Thoracic aorta (tissue), 2 donors: Measurements from ENCODE around the gene ST3GAL6. TPM values are rescaled to one million over a fixed set of nuclear protein-coding genes. Genes with fewer than 3 reads are reported as not detected.

ENCODE experiments used
- ATAC-seq: fragments of 150-250 bp; one replicate; pipeline ENCODE4 v1.8.0; 2017; ENCODE audit warnings: low read depth; ENCODE audit not compliant: insufficient number of reproducible peaks, low FRiP score
- DNase-seq: peaks from one replicate; pipeline ENCODE4 v3.0.0-alpha.2; 2020; ENCODE audit warnings: low spot score
- H3K27ac ChIP-seq, 2 donors: fragments of 200-600 bp; sonication (generic); 1 replicate in 1 of 2; 2 replicates in 1 of 2; pipeline ENCODE4 v1.5.1; 2016; ENCODE audit warnings: mild to moderate bottlenecking in 2 of 2, moderate library complexity in 2 of 2
- H3K27me3 ChIP-seq: fragments of 200-600 bp; sonication (generic); replicated peaks from 2 replicates; pipeline ENCODE4 v1.6.0; 2016; ENCODE audit warnings: mild to moderate bottlenecking; ENCODE audit not compliant: insufficient read depth
- H3K36me3 ChIP-seq: fragments of 200-600 bp; sonication (generic); one replicate; pipeline ENCODE4 v1.5.1; 2016
- H3K4me1 ChIP-seq, 2 donors: fragments of 200-600 bp; sonication (generic); 1 replicate in 1 of 2; 2 replicates in 1 of 2; pipeline versions ENCODE4 v1.5.1 to v1.6.0; 2016; ENCODE audit warnings: low read depth in 2 of 2, mild to moderate bottlenecking in 1 of 2; ENCODE audit not compliant: control insufficient read depth in 1 of 2
- H3K4me3 ChIP-seq: fragments of 200-600 bp; sonication (generic); 2 replicates; pipeline ENCODE4 v1.5.1; 2016; ENCODE audit warnings: mild to moderate bottlenecking
- H3K9me3 ChIP-seq: fragments of 200-600 bp; sonication (generic); 2 replicates; pipeline ENCODE4 v1.5.1; 2016
- CTCF ChIP-seq: fragments of 200-600 bp; sonication (generic); IDR thresholded peaks from one replicate; pipeline ENCODE4 v1.5.1; 2019; ENCODE audit warnings: antibody characterized with exemption
- total RNA-seq, 2 donors: library from RNA; depleted of rRNA; stranded (reverse); fragments of >200 nt; gene quantifications; one replicate each; pipeline versions ENCODE4 v1.1.0 to v1.2.3, GENCODE V29; 2016

Gene ST3GAL6
- total RNA-seq, 2 donors from 2014 or later, result 12.0 to 16.9 TPM

GRCh38 chr3:98780343-98780742, 17.2 kb downstream of the ST3GAL6 start:
- Histone ChIP-seq H3K36me3 (no peaks in the 10 kb centered on the region), H3K4me1 (peaks cover 52 to 95% of the 10 kb centered on the region in 2 donors), H3K4me3 (no peak overlapping the region), H3K9me3 (no peaks in the 10 kb centered on the region), H3K27ac (peak overlapping the region; percentile 70 to 86), H3K27me3 (no peaks in the 10 kb centered on the region)
- TF ChIP-seq CTCF, result no peak
- ATAC-seq, result peak; percentile 40
- DNase-seq, result no peak

GRCh38 chr3:98782824-98783500, 19.8 kb downstream of the ST3GAL6 start:
- Histone ChIP-seq H3K9me3 (no peaks in the 10 kb centered on the region), H3K36me3 (no peaks in the 10 kb centered on the region), H3K4me3 (no peak overlapping the region), H3K27me3 (no peaks in the 10 kb centered on the region), H3K27ac (peak overlapping the region; percentile 72 to 86), H3K4me1 (peaks cover 52 to 89% of the 10 kb centered on the region in 2 donors)
- no peak for DNase-seq
- no peak for TF ChIP-seq CTCF
- ATAC-seq, result no peak

GRCh38 chr3:98784042-98784441, 20.9 kb downstream of the ST3GAL6 start:
- Histone ChIP-seq H3K27ac (peak overlapping the region; percentile 72 to 86), H3K4me1 (peaks cover 51 to 78% of the 10 kb centered on the region in 2 donors), H3K36me3 (no peaks in the 10 kb centered on the region), H3K4me3 (peak overlapping the region; percentile 25), H3K27me3 (no peaks in the 10 kb centered on the region), H3K9me3 (no peaks in the 10 kb centered on the region)
- DNase-seq, result no peak
- peak; percentile 38 for ATAC-seq
- no peak for TF ChIP-seq CTCF

- peak; percentile 51 for ATAC-seq
- peak overlapping the region; percentile 76 to 86 for H3K27ac ChIP-seq
Measured at GRCh38 chr3:98784666-98785600, 21.8 kb downstream of the ST3GAL6 start.

More at GRCh38 chr3:98784666-98785600, 21.8 kb downstream of the ST3GAL6 start:
- Histone ChIP-seq H3K36me3 (no peaks in the 10 kb centered on the region), H3K4me3 (no peak overlapping the region), H3K27me3 (no peaks in the 10 kb centered on the region), H3K4me1 (peaks cover 42 to 69% of the 10 kb centered on the region in 2 donors), H3K9me3 (no peaks in the 10 kb centered on the region)
- no peak for DNase-seq
- TF ChIP-seq CTCF, result no peak
